Stomach (tissue), 9 donors: ENCODE measurements around the gene DNAI4. TPM values are rescaled to one million over a fixed set of nuclear protein-coding genes. Genes with fewer than 3 reads are reported as not detected.

ENCODE experiments used
- DNase-seq, 2 donors: peaks; one replicate each; pipeline versions ENCODE4 v3.0.0 to v3.0.0-alpha.2; 2013 to 2019
- H3K27ac ChIP-seq, 5 donors: fragments of 200-600 bp in 4 of 5; sonication (generic) in 4 of 5; one replicate each; pipeline ENCODE4 v1.5.1; 2013 to 2019; ENCODE audit warnings: mild to moderate bottlenecking in 1 of 5, moderate library complexity in 1 of 5
- H3K27me3 ChIP-seq, 3 donors: fragments of 200-600 bp; sonication (generic); one replicate each; pipeline ENCODE4 v1.5.1; 2017 to 2019; ENCODE audit warnings: mixed run types in 1 of 3
- H3K36me3 ChIP-seq, 4 donors: fragments of 200-600 bp; sonication (generic); 1 replicate in 3 of 4; 2 replicates in 1 of 4; pipeline ENCODE4 v1.5.1; 2016 to 2019
- H3K4me1 ChIP-seq, 4 donors: fragments of 200-600 bp; sonication (generic); one replicate each; pipeline ENCODE4 v1.5.1; 2016 to 2019
- H3K4me3 ChIP-seq, 4 donors: fragments of 200-600 bp; sonication (generic) in 3 of 4; one replicate each; pipeline ENCODE4 v1.5.1; 2016 to 2019; ENCODE audit warnings: mild to moderate bottlenecking in 1 of 4
- H3K9me3 ChIP-seq, 4 donors: fragments of 200-600 bp; sonication (generic); one replicate each; pipeline ENCODE4 v1.5.1; 2016 to 2019
- CTCF ChIP-seq, 7 experiments: fragments of 450-650 bp in 4 of 7; fragments of 200-600 bp in 3 of 7; sonication (generic) in 3 of 7; IDR thresholded peaks; one replicate each; pipeline ENCODE4 v1.5.1; 2016 to 2019; ENCODE audit warnings: antibody characterized with exemption in 7 of 7, control low read depth in 2 of 7, mild to moderate bottlenecking in 1 of 7
- EP300 ChIP-seq: sonication (generic); formaldehyde crosslinking; IDR thresholded peaks from one replicate; pipeline ENCODE4 v1.6.1; 2017; ENCODE audit warnings: antibody characterized with exemption
- POLR2A ChIP-seq, 4 donors: fragments of 450-650 bp; IDR thresholded peaks; one replicate each; pipeline ENCODE4 v1.6.1; 2016; ENCODE audit warnings: antibody characterized with exemption in 4 of 4, control low read depth in 2 of 4, mild to moderate bottlenecking in 1 of 4, moderate library complexity in 1 of 4
- POLR2AphosphoS5 ChIP-seq, 3 donors: sonication (generic); formaldehyde crosslinking; IDR thresholded peaks; one replicate each; pipeline ENCODE4 v1.6.1; 2016; ENCODE audit warnings: antibody characterized with exemption in 3 of 3
- WGBS, 5 donors: extraction: QIAGEN DNeasy Blood & Tissue Kit in 3 of 5; methylation state at CpG; one replicate each; pipeline versions ENCODE4 v1.1.5 to v1.1.7; 2013 to 2018; 5-methylcytosine and 5-hydroxymethylcytosine counted together
- intact Hi-C: fragments of 100-400 bp; cut with DNase I; formaldehyde crosslinking; loops from one replicate; pipeline ENCODE4 v1.15.1; 2023; ENCODE audit warnings: low total_unique reads
- polyA plus RNA-seq, 3 donors: library from polyadenylated mRNA; stranded (reverse); fragments of 200-250 nt; gene quantifications; one replicate each; pipeline ENCODE4 v1.2.3, GENCODE V29; 2013
- total RNA-seq, 5 donors: library from RNA; depleted of rRNA; stranded (reverse); fragments of >200 nt; gene quantifications; one replicate each; pipeline versions ENCODE4 v1.1.0 to v1.2.3, GENCODE V29; 2014 to 2016
- donor health status: healthy with polysubstance abuse.
- donor health status: Bipolar disorder and iron deficiency.
- donor health status: healthy.

Gene DNAI4
- total and polyA plus RNA-seq, 8 donors = 0.44 to 9.5 (median 6.2) TPM; not detected in 1

GRCh38 chr1:66775646-66776045, 149.0 kb downstream of the DNAI4 start:
- no peak for DNase-seq
- H3K36me3 ChIP-seq = no peaks in the 10 kb centered on the region
- H3K27me3 ChIP-seq = no peaks in the 10 kb centered on the region
- no peak overlapping the region for H3K4me3 ChIP-seq
- H3K27ac ChIP-seq = no peak overlapping the region
- intact Hi-C loops = no loop called here
- TF ChIP-seq CTCF (IDR thresholded peaks at IDR 0.05) = no peak
- no peak for TF ChIP-seq POLR2AphosphoS5 (IDR thresholded peaks at IDR 0.05)
- TF ChIP-seq EP300 = no peak
- no peak for TF ChIP-seq POLR2A (IDR thresholded peaks at IDR 0.05)
- WGBS, 5 donors = 83 to 93% (median 93%) methylated on average over 3 of the region's 3 CpGs
- no peaks in the 10 kb centered on the region for H3K4me1 ChIP-seq
- peaks cover 0 to 8% (median 2%) of the 10 kb centered on the region in 4 donors for H3K9me3 ChIP-seq

- H3K4me3 ChIP-seq = no peak overlapping the region
- intact Hi-C loops = no loop called here
- 68 to 82% (median 75%) methylated on average over 2 of the region's 2 CpGs for WGBS, 5 donors
Observed at GRCh38 chr1:66774438-66774837, 150.2 kb downstream of the DNAI4 start.

GRCh38 chr1:66773227-66773626, 151.4 kb downstream of the DNAI4 start:
- Histone ChIP-seq H3K4me3 (no peak overlapping the region), H3K4me1 (no peaks in the 10 kb centered on the region), H3K27ac (no peak overlapping the region), H3K9me3 (no peaks in the 10 kb centered on the region), H3K27me3 (no peaks in the 10 kb centered on the region), H3K36me3 (no peaks in the 10 kb centered on the region)
- DNase-seq = no peak
- intact Hi-C loops = no loop called here
- 91 to 100% (median 96%) methylated on average over 2 of the region's 2 CpGs for WGBS, 5 donors
- TF ChIP-seq CTCF (IDR thresholded peaks at IDR 0.05) (no peak), POLR2A (IDR thresholded peaks at IDR 0.05) (no peak), EP300 (no peak), POLR2AphosphoS5 (IDR thresholded peaks at IDR 0.05) (no peak)

More at GRCh38 chr1:66774438-66774837, 150.2 kb downstream of the DNAI4 start:
- no peak for TF ChIP-seq EP300
- no peak for TF ChIP-seq CTCF (IDR thresholded peaks at IDR 0.05)
- no peak for TF ChIP-seq POLR2A (IDR thresholded peaks at IDR 0.05)
- TF ChIP-seq POLR2AphosphoS5 (IDR thresholded peaks at IDR 0.05) = no peak
- DNase-seq = no peak
- no peaks in the 10 kb centered on the region for H3K36me3 ChIP-seq
- no peak overlapping the region for H3K27ac ChIP-seq
- no peaks in the 10 kb centered on the region for H3K4me1 ChIP-seq
- H3K27me3 ChIP-seq = no peaks in the 10 kb centered on the region
- no peaks in the 10 kb centered on the region for H3K9me3 ChIP-seq

GRCh38 chr1:66770694-66771093, 154.0 kb downstream of the DNAI4 start:
- no peaks in the 10 kb centered on the region for H3K9me3 ChIP-seq
- DNase-seq = no peak
- H3K4me1 ChIP-seq = no peaks in the 10 kb centered on the region
- 42 to 74% (median 54%) methylated on average over 4 of the region's 4 CpGs for WGBS, 5 donors
- no peak overlapping the region for H3K27ac ChIP-seq
- TF ChIP-seq EP300 (no peak), CTCF (IDR thresholded peaks at IDR 0.05) (no peak), POLR2A (IDR thresholded peaks at IDR 0.05) (no peak), POLR2AphosphoS5 (IDR thresholded peaks at IDR 0.05) (no peak)
- no peaks in the 10 kb centered on the region for H3K36me3 ChIP-seq
- H3K27me3 ChIP-seq = no peaks in the 10 kb centered on the region
- intact Hi-C loops = no loop called here
- H3K4me3 ChIP-seq = no peak overlapping the region
